Measurements from ENCODE around the gene GJE1.
"Not testable (repeated sequence)": the region's sequence is repeated elsewhere in the genome, so short reads cannot be mapped to it uniquely, and the experiment has no call there.

DNA sequence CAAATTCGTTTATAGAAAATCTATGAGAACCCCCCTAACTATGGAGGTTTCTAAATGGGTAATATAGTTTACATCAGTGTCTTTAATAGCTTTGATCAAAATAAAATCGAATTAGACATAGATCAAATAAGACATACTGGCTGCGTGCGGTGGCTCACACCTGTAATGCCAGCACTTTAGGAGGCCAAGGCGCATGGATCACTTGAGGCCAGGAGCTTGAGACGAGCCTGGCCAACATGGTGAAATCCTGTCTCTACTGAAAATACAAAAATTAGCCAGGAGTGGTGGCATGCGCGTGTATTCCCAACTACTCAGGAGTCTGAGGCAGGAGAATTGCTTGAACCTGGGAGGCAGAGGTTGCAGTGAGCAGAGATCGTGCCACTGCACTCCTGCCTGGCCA, 21.9 kb upstream of the GJE1 start:
- not testable (repeated sequence) for TF ChIP-seq YY1 (IDR thresholded peaks at IDR 0.05; ENCODE audit: insufficient read depth, insufficient read length); ZNF274 (IDR thresholded peaks at IDR 0.05; ENCODE audit: low read depth, low read length); SUZ12 (IDR thresholded peaks at IDR 0.05; ENCODE audit: extremely low read depth, insufficient read depth, insufficient read length)
